Measurements from ENCODE around the gene DOCK2. TPM values are rescaled to one million over a fixed set of nuclear protein-coding genes. Genes with fewer than 3 reads are reported as not detected.
"Not testable (repeated sequence)": the region's sequence is repeated elsewhere in the genome, so short reads cannot be mapped to it uniquely, and the experiment has no call there.

DOCK2 gene
- total RNA-seq, 1 experiment from 2014 or later, result 0.20 TPM

DNA sequence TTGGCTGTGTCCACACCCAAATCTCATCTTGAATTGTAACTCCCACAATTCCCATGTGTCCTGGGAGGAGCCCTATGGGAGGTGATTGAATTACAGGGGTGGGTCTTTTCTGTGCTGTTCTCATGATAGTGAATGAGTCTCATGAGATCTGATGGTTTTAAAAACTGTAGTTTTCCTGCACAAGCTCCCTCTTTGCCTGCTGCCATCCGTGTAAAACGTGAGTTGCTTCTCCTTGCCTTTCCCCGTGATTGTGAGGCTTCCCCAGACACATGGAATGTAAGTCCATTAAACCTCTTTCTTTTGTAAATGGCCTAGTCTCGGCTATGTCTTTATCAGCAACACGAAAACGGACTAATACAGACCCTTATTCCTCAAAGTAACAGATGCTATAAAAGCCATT is 94.1 kb downstream of the DOCK2 start:
- Histone ChIP-seq H3K4me1 (no peaks in the 10 kb centered on the region), H3K36me3 (no peaks in the 10 kb centered on the region), H3K27ac (no peak overlapping the region), H3K27me3 (no peaks in the 10 kb centered on the region), H3K4me3 (no peak overlapping the region), H3K9me3 (replicated peaks) (no peaks in the 10 kb centered on the region)
- no peak for DNase-seq

DNA sequence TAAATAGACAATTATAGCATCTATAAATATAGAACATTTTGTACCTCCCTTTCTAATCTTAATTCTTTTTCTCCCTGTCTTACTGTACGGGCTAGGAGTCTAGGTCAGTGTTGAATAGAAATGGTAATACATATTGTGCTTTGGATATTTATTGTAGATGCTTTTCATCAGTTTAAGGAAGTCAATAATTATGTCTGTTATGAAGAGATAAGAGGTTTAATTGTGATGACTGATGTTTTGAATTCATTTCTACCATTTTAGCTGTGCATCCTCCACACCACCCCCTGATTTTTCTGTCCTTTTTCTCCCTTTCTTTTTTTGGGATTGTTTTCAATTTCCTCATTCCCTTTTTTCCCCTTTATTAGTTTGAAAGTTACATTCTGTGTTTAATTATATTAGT is 95.8 kb downstream of the DOCK2 start:
- H3K27ac ChIP-seq, result no peak overlapping the region
- no peaks in the 10 kb centered on the region for H3K36me3 ChIP-seq
- DNase-seq, result no peak
- no peaks in the 10 kb centered on the region for H3K9me3 ChIP-seq (replicated peaks)
- no peak overlapping the region for H3K4me3 ChIP-seq
- no peaks in the 10 kb centered on the region for H3K27me3 ChIP-seq
- H3K4me1 ChIP-seq, result no peaks in the 10 kb centered on the region

DNA sequence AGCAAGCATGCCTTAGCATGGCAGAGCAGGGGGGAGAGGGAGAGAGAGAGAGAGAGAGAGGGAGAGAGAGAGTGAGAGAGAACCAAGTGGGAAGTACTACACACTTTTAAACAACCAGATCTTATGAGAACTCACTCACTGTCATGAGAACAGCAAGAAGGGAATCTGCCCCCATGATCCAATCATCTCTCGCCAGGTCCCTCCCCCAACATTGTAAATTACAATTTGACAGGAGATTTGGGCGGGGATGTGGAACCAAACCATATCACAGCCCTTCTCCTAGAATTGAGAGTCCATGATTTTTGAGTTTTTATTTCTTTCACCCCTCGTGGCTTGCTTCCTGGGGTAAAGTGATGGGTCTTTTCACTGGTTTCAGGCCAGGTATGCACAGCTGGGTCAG is 98.8 kb downstream of the DOCK2 start:
- Histone ChIP-seq H3K27me3 (0 out of 2 replicates have a peak, but pooled peaks cover 3% of the 10 kb centered on the region), H3K4me1 (no peaks in the 10 kb centered on the region), H3K9me3 (replicated peaks) (no peaks in the 10 kb centered on the region), H3K27ac (no peak overlapping the region), H3K4me3 (no peak overlapping the region), H3K36me3 (no peaks in the 10 kb centered on the region)
- DNase-seq, result no peak

DNA sequence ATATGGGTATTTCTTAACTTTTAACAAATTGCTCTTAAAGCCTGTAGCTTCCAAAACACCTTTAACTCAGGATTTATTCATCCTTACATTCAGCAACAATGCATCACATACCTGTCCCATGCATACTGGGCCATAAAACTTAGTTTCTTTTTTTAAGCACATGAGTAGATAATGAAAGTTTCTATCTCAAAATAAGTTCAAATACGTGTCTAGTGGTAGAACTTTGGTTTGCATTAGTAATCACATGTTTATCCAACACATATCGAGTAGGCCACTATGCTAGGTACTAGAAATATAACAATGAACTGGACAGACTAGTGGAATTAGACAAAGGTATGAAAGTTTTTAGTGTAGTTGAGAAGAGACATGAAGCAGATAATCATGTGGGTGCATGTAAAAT is 99.6 kb downstream of the DOCK2 start:
- no peak overlapping the region for H3K4me3 ChIP-seq
- H3K4me1 ChIP-seq, result no peaks in the 10 kb centered on the region
- H3K9me3 ChIP-seq (replicated peaks), result no peaks in the 10 kb centered on the region
- DNase-seq, result no peak
- no peaks in the 10 kb centered on the region for H3K36me3 ChIP-seq
- H3K27me3 ChIP-seq, result 0 out of 2 replicates have a peak, but pooled peaks cover 3% of the 10 kb centered on the region
- H3K27ac ChIP-seq, result no peak overlapping the region

DNA sequence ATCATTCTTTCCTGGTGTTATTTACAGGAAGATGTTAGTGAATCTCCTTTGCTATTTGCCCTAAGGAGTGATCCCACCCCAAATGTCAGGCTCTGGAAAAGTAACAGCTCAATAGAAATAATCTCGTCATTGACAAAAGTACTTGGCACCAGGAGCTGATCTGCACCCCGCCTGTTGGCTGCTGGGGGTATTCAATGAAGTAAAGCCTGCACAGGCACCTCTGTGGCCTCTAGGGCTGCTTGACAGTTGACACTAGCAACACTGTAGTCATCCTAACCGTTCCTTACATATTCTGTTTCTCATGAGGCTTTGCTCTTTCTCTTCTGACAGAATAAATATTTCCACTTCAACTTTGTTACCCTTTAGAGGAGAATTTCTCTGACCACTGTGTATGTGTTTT is 103.4 kb downstream of the DOCK2 start:
- H3K4me3 ChIP-seq, result no peak overlapping the region

DNA sequence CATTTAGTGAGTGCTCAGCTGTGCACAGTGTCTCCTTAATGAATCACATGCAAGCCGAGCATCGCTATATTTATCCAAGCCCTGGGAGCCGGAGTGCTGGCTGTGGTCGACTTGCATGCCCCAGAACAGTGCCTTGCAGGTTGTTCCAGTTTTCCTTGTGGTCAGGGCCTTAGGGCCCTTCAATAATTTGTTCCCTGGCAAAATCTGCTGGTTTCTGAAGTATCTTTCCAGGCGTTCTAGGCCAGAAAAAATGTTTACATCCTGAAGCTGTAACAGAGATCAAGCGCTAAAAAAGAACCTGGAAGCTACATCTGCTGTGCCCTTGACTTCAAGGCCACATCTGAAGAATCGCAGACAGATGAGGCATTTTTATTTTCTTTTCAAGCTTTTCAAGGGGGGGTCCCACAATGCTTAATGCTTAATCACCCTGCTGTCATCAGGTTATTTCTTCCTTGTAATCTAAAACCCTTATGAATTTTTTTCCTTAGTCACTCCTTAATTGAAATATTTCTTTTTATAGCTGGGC is 105.8 kb downstream of the DOCK2 start:
- no peak for DNase-seq
- Histone ChIP-seq H3K36me3 (no peaks in the 10 kb centered on the region), H3K27me3 (peaks cover 19% of the 10 kb centered on the region), H3K9me3 (replicated peaks) (no peaks in the 10 kb centered on the region), H3K4me3 (no peak overlapping the region), H3K4me1 (no peaks in the 10 kb centered on the region), H3K27ac (no peak overlapping the region)

More for the DNA sequence above, 103.4 kb downstream of the DOCK2 start:
- no peaks in the 10 kb centered on the region for H3K36me3 ChIP-seq
- DNase-seq, result no peak
- no peaks in the 10 kb centered on the region for H3K9me3 ChIP-seq (replicated peaks)
- no peaks in the 10 kb centered on the region for H3K4me1 ChIP-seq
- peaks cover 7% of the 10 kb centered on the region; the same call in 1 of the 2 replicates for H3K27me3 ChIP-seq
- no peak overlapping the region for H3K27ac ChIP-seq

DNA sequence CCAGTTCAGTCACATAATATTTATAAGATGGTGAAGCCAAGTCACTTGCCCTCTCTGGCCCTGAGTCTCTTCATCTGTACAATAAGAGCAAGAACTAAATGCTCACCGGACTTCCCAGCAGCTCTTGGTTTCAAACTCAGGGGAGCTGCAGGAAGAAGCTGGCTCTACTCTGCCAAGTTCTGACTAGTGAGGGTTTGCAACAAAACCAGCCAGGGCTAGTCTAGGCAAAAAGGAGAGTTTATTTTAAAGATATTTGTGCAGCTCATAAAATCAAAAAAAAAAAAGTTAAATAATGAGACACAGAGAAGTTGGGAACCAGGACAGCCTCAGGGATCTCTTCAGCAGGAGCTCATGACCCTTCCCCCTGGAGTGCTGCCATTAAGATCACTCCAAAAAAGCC is 107.3 kb downstream of the DOCK2 start:
- Histone ChIP-seq H3K36me3 (no peaks in the 10 kb centered on the region), H3K9me3 (replicated peaks) (no peaks in the 10 kb centered on the region), H3K27me3 (peaks cover 22% of the 10 kb centered on the region), H3K27ac (no peak overlapping the region), H3K4me3 (no peak overlapping the region), H3K4me1 (no peaks in the 10 kb centered on the region)
- DNase-seq, result no peak

DNA sequence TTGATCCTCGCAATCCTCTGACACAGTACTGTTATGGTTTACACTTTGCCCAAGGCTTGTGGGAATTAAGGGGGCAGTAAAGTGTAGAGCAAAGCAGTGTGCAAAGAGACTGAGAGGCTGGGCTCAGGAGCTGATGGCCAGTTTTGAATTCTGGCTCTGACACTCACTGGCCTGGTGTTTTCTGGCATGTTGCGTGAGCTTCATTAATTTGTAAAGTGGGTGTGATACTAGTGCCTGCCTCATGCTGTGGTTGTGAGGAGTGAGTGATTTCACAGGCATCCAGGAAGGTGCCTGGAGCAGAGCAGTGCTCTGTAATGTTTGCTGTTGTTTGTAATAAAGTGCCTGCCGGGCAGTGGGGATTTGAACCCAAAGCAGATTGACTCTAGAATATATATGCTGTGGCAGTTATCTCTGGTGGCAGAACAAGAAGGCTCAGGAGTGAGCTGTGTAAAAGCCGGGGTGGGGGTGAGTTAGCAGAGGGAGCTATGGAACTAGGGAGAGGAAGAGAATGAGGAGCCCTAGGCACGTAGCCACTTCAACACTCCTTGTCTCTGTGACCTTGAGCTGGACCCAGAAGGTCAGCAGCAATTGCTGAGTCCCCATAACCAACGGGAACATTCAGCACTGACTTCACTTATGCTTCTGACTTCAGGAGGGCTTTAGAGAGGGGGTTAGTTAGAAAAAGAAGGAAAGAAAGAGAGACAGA is 108.5 kb downstream of the DOCK2 start:
- Histone ChIP-seq H3K9me3 (replicated peaks) (no peaks in the 10 kb centered on the region), H3K36me3 (no peaks in the 10 kb centered on the region), H3K27me3 (peaks cover 19% of the 10 kb centered on the region), H3K4me1 (no peaks in the 10 kb centered on the region), H3K4me3 (no peak overlapping the region), H3K27ac (no peak overlapping the region)
- no peak for DNase-seq

DNA sequence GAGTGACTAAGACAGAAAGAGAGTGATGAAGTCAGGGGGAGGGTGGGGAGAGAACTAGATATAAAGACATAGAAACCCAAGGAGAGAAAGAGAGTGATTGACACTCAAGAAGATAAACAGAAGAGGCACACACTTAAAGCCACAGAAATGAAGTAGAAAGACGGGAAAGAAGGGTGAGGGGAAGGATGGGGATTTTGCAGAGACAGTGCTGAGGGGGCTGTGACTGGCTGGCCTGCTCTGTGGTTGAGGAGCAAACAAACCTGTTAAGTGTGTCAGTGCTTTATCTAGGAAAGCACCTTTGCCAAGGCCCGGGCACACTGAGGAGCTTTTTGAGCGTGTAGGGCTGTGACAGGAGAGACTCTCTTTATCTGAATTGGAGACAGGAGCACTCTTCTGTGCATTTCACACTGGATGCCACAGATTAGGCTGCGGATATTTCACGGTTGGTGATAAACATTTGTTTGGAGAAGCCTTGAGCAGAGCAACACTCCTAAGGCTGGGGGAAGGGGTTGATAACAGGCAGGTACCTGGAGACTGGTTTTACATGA is 109.1 kb downstream of the DOCK2 start:
- no peaks in the 10 kb centered on the region for H3K4me1 ChIP-seq
- peaks cover 23% of the 10 kb centered on the region for H3K27me3 ChIP-seq
- no peak overlapping the region for H3K27ac ChIP-seq
- H3K9me3 ChIP-seq (replicated peaks), result no peaks in the 10 kb centered on the region
- DNase-seq, result no peak
- H3K4me3 ChIP-seq, result no peak overlapping the region
- no peaks in the 10 kb centered on the region for H3K36me3 ChIP-seq

DNA sequence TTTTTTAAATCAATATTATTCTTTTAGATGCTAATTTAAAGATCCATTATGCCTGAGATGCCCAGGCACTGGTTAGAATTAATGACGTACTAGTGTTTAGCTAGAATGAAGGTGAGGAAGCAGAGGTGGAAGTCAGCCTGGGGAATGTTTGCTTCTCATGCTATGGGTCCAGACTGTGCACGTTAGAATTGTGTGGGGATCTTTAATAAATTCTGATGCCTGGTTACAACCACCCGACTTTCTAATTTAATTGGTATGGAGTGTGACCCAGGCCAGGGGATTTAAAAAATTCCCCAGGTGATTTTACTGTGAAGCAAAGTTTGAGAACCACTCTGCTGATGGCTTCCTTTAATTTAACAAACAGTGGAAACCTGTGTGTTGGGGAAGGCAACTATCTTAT is 111.1 kb downstream of the DOCK2 start:
- peaks cover 23% of the 10 kb centered on the region for H3K27me3 ChIP-seq
- H3K36me3 ChIP-seq, result no peaks in the 10 kb centered on the region
- H3K9me3 ChIP-seq (replicated peaks), result no peaks in the 10 kb centered on the region
- H3K4me3 ChIP-seq, result no peak overlapping the region
- no peaks in the 10 kb centered on the region for H3K4me1 ChIP-seq
- no peak overlapping the region for H3K27ac ChIP-seq
- DNase-seq, result no peak

DNA sequence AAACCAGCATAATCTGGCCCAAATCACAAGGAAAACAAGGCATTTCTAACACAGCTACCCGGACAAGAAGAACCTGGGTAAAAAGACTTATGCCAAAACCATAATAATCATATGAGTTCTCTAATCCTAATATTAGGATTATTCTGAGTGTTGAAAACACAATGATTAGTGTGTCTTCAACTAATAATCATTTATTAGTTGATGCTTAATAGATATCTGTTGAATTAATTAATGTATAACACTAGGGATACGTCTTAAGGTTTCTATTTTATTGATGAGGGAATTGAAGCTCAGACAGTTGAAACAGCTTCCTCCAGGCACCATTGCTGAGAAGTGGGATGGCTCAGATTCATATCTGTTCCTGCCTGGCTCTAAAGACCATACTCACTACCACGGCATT is 112.2 kb downstream of the DOCK2 start:
- Histone ChIP-seq H3K27ac (no peak overlapping the region), H3K4me1 (no peaks in the 10 kb centered on the region), H3K9me3 (replicated peaks) (no peaks in the 10 kb centered on the region), H3K27me3 (peaks cover 26% of the 10 kb centered on the region), H3K4me3 (no peak overlapping the region), H3K36me3 (no peaks in the 10 kb centered on the region)
- no peak for DNase-seq

DNA sequence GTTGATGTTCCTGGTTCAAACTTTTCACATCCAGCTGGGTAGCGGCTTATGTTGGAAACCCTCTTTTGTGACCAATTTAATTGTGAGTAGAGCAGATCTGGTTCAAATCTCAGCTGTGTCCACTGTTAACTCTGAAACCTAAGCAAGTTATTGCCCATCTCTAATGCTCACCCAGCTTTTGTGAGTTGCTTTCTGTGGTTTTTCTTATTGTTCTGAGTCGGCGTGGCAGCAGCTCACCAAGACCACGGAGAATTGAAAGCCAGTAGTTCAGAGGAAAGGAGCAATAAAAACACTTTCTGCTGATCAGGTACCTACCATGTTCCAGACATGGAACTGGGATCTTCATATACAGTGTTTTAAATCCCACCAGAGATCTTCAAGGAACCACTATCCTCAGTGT is 114.4 kb downstream of the DOCK2 start:
- Histone ChIP-seq H3K9me3 (replicated peaks) (no peaks in the 10 kb centered on the region), H3K27me3 (peaks cover 19% of the 10 kb centered on the region)
- no peak for DNase-seq

DNA sequence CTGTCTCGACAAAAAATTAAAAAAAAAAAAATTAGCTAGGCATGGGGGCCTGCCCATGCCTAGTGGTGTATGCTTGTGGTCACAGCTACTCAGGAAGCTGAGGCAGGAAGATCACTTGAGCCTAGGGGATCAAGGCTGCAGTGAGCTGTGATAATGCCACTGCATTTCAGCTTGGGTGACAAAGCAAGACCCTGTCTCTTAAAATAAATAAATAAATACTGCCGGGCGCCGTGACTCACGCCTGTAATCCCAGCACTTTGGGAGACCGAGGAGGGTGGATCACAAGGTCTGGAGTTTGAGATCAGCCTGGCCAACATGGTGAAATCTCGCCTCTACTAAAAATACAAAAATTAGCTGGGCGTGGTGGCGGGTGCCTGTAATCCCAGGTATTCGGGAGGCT is 115.5 kb downstream of the DOCK2 start:
- not testable (repeated sequence) for H3K4me3 ChIP-seq; H3K9me3 ChIP-seq (replicated peaks); H3K36me3 ChIP-seq; H3K4me1 ChIP-seq; H3K27ac ChIP-seq
- peaks cover 15% of the 10 kb centered on the region; the same call in 1 of the 2 replicates for H3K27me3 ChIP-seq
- peak in 1 of 2 experiments; percentile 13 for DNase-seq

More for the DNA sequence above, 114.4 kb downstream of the DOCK2 start:
- Histone ChIP-seq H3K4me1 (no peaks in the 10 kb centered on the region), H3K27ac (no peak overlapping the region), H3K4me3 (no peak overlapping the region), H3K36me3 (no peaks in the 10 kb centered on the region)

DNA sequence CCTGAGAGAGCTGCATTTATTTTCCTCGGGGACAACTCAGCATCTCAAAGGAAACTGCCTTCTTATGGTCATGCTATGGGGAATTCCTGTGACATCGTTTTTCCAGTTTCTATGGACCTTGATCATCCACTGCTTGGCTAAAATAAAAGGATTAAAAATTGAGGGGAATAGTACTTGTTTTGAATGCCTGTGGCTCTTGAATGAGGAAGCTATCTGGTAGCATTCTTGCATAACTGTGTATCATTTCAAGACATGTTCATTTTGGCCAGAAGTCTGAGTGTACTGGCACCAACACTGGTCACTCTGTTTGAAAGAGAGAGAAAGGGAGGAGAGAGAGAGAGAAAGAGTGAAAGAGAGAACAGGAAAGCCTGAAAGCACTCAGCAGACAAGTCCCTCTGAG is 116.7 kb downstream of the DOCK2 start:
- Histone ChIP-seq H3K27me3 (0 out of 2 replicates have a peak, but pooled peaks cover 13% of the 10 kb centered on the region), H3K4me3 (no peak overlapping the region), H3K27ac (no peak overlapping the region), H3K9me3 (replicated peaks) (no peaks in the 10 kb centered on the region), H3K4me1 (no peaks in the 10 kb centered on the region), H3K36me3 (no peaks in the 10 kb centered on the region)
- no peak for DNase-seq

DNA sequence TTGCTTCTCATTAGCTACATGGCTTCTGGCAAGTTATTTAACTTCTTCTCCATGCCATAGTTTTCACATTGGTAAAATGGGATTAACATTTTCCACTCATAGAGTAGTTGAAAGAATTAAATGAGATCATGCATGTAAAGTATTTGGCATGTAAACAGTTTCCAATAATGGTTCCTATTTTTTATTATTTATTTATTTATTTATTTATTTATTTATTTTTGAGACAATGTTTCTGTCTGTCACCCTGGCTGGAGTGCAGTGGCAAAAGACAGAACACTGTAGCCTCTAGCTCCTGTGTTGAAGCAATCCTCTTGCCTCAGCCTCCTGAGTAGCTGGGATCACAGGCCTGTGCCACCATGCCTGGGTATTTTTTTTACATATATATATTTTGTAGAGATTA is 117.7 kb downstream of the DOCK2 start:
- DNase-seq, result no peak
- H3K27me3 ChIP-seq, result 0 out of 2 replicates have a peak, but pooled peaks cover 9% of the 10 kb centered on the region
- H3K4me1 ChIP-seq, result no peaks in the 10 kb centered on the region
- H3K36me3 ChIP-seq, result no peaks in the 10 kb centered on the region
- H3K9me3 ChIP-seq (replicated peaks), result no peaks in the 10 kb centered on the region
- H3K4me3 ChIP-seq, result no peak overlapping the region
- no peak overlapping the region for H3K27ac ChIP-seq

Measured in SJCRH30 (cell line).